Measurements from ENCODE around the gene RBMS2.

- TF ChIP-seq CTCF (tag by site-specific recombination; IDR thresholded peaks at IDR 0.05) (no peak), YY2 (tag by site-specific recombination; IDR thresholded peaks at IDR 0.05) (no peak), ZNF423 (tag by site-specific recombination; IDR thresholded peaks at IDR 0.05) (no peak), ZNF558 (tag by site-specific recombination; IDR thresholded peaks at IDR 0.05) (no peak), ZNF146 (tag by site-specific recombination; IDR thresholded peaks at IDR 0.05) (no peak), YY1 (tag by site-specific recombination; IDR thresholded peaks at IDR 0.05) (no peak), ZSCAN4 (tag by site-specific recombination; IDR thresholded peaks at IDR 0.05) (no peak), ZNF274 (IDR thresholded peaks at IDR 0.05; ENCODE audit: low read length) (no peak), ZNF274 (tag by site-specific recombination; IDR thresholded peaks at IDR 0.05; ENCODE audit: borderline replicate concordance) (no peak), ZNF560 (tag by site-specific recombination; IDR thresholded peaks at IDR 0.05; ENCODE audit: borderline replicate concordance) (no peak), HOXC10 (CRISPR knock-in tag; IDR thresholded peaks at IDR 0.05) (no peak)
- TF ChIP-seq, protein P1, sequence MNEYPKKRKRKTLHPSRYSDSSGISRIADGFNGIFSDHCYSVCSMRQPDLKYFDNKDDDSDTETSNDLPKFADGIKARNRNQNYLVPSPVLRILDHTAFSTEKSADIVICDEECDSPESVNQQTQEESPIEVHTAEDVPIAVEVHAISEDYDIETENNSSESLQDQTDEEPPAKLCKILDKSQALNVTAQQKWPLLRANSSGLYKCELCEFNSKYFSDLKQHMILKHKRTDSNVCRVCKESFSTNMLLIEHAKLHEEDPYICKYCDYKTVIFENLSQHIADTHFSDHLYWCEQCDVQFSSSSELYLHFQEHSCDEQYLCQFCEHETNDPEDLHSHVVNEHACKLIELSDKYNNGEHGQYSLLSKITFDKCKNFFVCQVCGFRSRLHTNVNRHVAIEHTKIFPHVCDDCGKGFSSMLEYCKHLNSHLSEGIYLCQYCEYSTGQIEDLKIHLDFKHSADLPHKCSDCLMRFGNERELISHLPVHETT (tag by site-specific recombination; IDR thresholded peaks at IDR 0.05): no peak
Measured at GRCh38 chr12:56616925-56617324, 95.3 kb downstream of the RBMS2 start.

Measured in HEK293 (cell line).